ENCODE measurements around the gene OSM. TPM values are rescaled to one million over a fixed set of nuclear protein-coding genes. Genes with fewer than 3 reads are reported as not detected.

OSM gene
- total and polyA plus RNA-seq, 2 experiments from 2014 or later: not detected

- no peak overlapping the region for H3K9ac ChIP-seq
- WGBS, 2 experiments (ENCODE audit: low coverage in 1 of 2, low lambda C conversion rate in 2 of 2, missing lambda C conversion rate in 2 of 2): 59 to 65% methylated on average over 11 of the region's 11 CpGs
- no peak overlapping the region for H3K4me2 ChIP-seq (ENCODE audit: unreplicated experiment)
These were observed 42.3 kb downstream of the OSM start for GRCh38 chr22:30224161-30224857.

GRCh38 chr22:30223303-30223702 is 43.3 kb downstream of the OSM start:
- no peaks in the 10 kb centered on the region for H3K9me3 ChIP-seq (ENCODE audit: low read depth)
- no peaks in the 10 kb centered on the region for H3K79me2 ChIP-seq (ENCODE audit: insufficient read depth)
- 93 to 96% methylated on average over 15 of the region's 15 CpGs for WGBS, 2 experiments (ENCODE audit: low coverage in 1 of 2, low lambda C conversion rate in 2 of 2, missing lambda C conversion rate in 2 of 2)
- H2AFZ ChIP-seq: no peak overlapping the region
- no peaks in the 10 kb centered on the region for H3F3A ChIP-seq (ENCODE audit: insufficient read depth)
- H3K4me1 ChIP-seq (ENCODE audit: insufficient read depth): no peaks in the 10 kb centered on the region
- TF ChIP-seq EZH2 (IDR thresholded peaks at IDR 0.05; ENCODE audit: insufficient read depth, poor library complexity, severe bottlenecking): no peak
- no peak for TF ChIP-seq EZH2phosphoT487 (IDR thresholded peaks at IDR 0.05; ENCODE audit: insufficient read depth, low read depth)
- H3K9ac ChIP-seq: no peak overlapping the region
- in situ Hi-C loops (cut with MboI): no loop called here
- no peaks in the 10 kb centered on the region for H3K36me3 ChIP-seq (ENCODE audit: low read depth)
- H3K4me3 ChIP-seq: no peak overlapping the region
- H4K20me1 ChIP-seq (ENCODE audit: insufficient read depth): no peaks in the 10 kb centered on the region
- no peaks in the 10 kb centered on the region for H3K9me2 ChIP-seq (ENCODE audit: insufficient read depth)
- no peak for DNase-seq
- H3K4me2 ChIP-seq (ENCODE audit: unreplicated experiment): no peak overlapping the region
- H3K27me3 ChIP-seq (replicated peaks; ENCODE audit: insufficient read depth): no peaks in the 10 kb centered on the region
- H3K27ac ChIP-seq: no peak overlapping the region

More at GRCh38 chr22:30224161-30224857, 42.3 kb downstream of the OSM start:
- no peaks in the 10 kb centered on the region for H3K9me2 ChIP-seq (ENCODE audit: insufficient read depth)
- no peaks in the 10 kb centered on the region for H3K36me3 ChIP-seq (ENCODE audit: low read depth)
- no peaks in the 10 kb centered on the region for H3K4me1 ChIP-seq (ENCODE audit: insufficient read depth)
- H3F3A ChIP-seq (ENCODE audit: insufficient read depth): no peaks in the 10 kb centered on the region
- no peaks in the 10 kb centered on the region for H3K9me3 ChIP-seq (ENCODE audit: low read depth)
- no peak overlapping the region for H3K27ac ChIP-seq
- in situ Hi-C loops (cut with MboI): no loop called here
- H3K4me3 ChIP-seq: no peak overlapping the region
- no peaks in the 10 kb centered on the region for H3K79me2 ChIP-seq (ENCODE audit: insufficient read depth)
- no peak overlapping the region for H2AFZ ChIP-seq
- peak; percentile 75 for DNase-seq
- H3K27me3 ChIP-seq (replicated peaks; ENCODE audit: insufficient read depth): no peaks in the 10 kb centered on the region
- no peaks in the 10 kb centered on the region for H4K20me1 ChIP-seq (ENCODE audit: insufficient read depth)
- TF ChIP-seq EZH2 (IDR thresholded peaks at IDR 0.05; ENCODE audit: insufficient read depth, poor library complexity, severe bottlenecking) (no peak), EZH2phosphoT487 (IDR thresholded peaks at IDR 0.05; ENCODE audit: insufficient read depth, low read depth) (no peak)

GRCh38 chr22:30222321-30222720 is 44.3 kb downstream of the OSM start:
- Histone ChIP-seq H3K4me2 (ENCODE audit: unreplicated experiment) (no peak overlapping the region), H3F3A (ENCODE audit: insufficient read depth) (no peaks in the 10 kb centered on the region), H3K27ac (no peak overlapping the region), H3K4me1 (ENCODE audit: insufficient read depth) (peaks cover 8% of the 10 kb centered on the region; the same call in 1 of the 2 replicates), H3K9me2 (ENCODE audit: insufficient read depth) (no peaks in the 10 kb centered on the region), H3K9ac (no peak overlapping the region), H3K4me3 (no peak overlapping the region), H3K9me3 (ENCODE audit: low read depth) (no peaks in the 10 kb centered on the region), H2AFZ (no peak overlapping the region), H3K36me3 (ENCODE audit: low read depth) (no peaks in the 10 kb centered on the region), H4K20me1 (ENCODE audit: insufficient read depth) (no peaks in the 10 kb centered on the region), H3K27me3 (replicated peaks; ENCODE audit: insufficient read depth) (no peaks in the 10 kb centered on the region), H3K79me2 (ENCODE audit: insufficient read depth) (no peaks in the 10 kb centered on the region)
- TF ChIP-seq EZH2 (IDR thresholded peaks at IDR 0.05; ENCODE audit: insufficient read depth, poor library complexity, severe bottlenecking): no peak
- TF ChIP-seq EZH2phosphoT487 (IDR thresholded peaks at IDR 0.05; ENCODE audit: insufficient read depth, low read depth): no peak
- no peak for DNase-seq
- in situ Hi-C loops (cut with MboI): no loop called here
- 78% methylated on average over 4 of the region's 4 CpGs for WGBS, 2 experiments (ENCODE audit: low coverage in 1 of 2, low lambda C conversion rate in 2 of 2, missing lambda C conversion rate in 2 of 2)

GRCh38 chr22:30221121-30221992 is 45.3 kb downstream of the OSM start:
- Histone ChIP-seq H3K9me3 (ENCODE audit: low read depth) (no peaks in the 10 kb centered on the region), H3F3A (ENCODE audit: insufficient read depth) (no peaks in the 10 kb centered on the region), H3K27ac (no peak overlapping the region), H3K36me3 (ENCODE audit: low read depth) (no peaks in the 10 kb centered on the region), H3K4me2 (ENCODE audit: unreplicated experiment) (no peak overlapping the region), H3K9ac (no peak overlapping the region), H3K4me1 (ENCODE audit: insufficient read depth) (peaks cover 8% of the 10 kb centered on the region; the same call in 1 of the 2 replicates), H3K4me3 (no peak overlapping the region), H3K9me2 (ENCODE audit: insufficient read depth) (no peaks in the 10 kb centered on the region), H3K79me2 (ENCODE audit: insufficient read depth) (no peaks in the 10 kb centered on the region), H4K20me1 (ENCODE audit: insufficient read depth) (no peaks in the 10 kb centered on the region), H3K27me3 (replicated peaks; ENCODE audit: insufficient read depth) (no peaks in the 10 kb centered on the region), H2AFZ (no peak overlapping the region)
- no peak for DNase-seq
- WGBS, 2 experiments (ENCODE audit: low coverage in 1 of 2, low lambda C conversion rate in 2 of 2, missing lambda C conversion rate in 2 of 2): 89 to 91% methylated on average over 24 to 26 of the region's 26 CpGs
- in situ Hi-C loops (cut with MboI): no loop called here
- TF ChIP-seq EZH2 (IDR thresholded peaks at IDR 0.05; ENCODE audit: insufficient read depth, poor library complexity, severe bottlenecking): no peak
- TF ChIP-seq EZH2phosphoT487 (IDR thresholded peaks at IDR 0.05; ENCODE audit: insufficient read depth, low read depth): no peak
